Nucleus accumbens (tissue), 56 donors: ENCODE data around the gene ITGB1BP1.
"Not testable (repeated sequence)": the region's sequence is repeated elsewhere in the genome, so short reads cannot be mapped to it uniquely, and the experiment has no call there.

Experiments
- DNase-seq, 56 donors: peaks; one replicate each; lab custom pipeline; 2025; lab: John Stamatoyannopoulos, UW

The ITGB1BP1 gene

DNA sequence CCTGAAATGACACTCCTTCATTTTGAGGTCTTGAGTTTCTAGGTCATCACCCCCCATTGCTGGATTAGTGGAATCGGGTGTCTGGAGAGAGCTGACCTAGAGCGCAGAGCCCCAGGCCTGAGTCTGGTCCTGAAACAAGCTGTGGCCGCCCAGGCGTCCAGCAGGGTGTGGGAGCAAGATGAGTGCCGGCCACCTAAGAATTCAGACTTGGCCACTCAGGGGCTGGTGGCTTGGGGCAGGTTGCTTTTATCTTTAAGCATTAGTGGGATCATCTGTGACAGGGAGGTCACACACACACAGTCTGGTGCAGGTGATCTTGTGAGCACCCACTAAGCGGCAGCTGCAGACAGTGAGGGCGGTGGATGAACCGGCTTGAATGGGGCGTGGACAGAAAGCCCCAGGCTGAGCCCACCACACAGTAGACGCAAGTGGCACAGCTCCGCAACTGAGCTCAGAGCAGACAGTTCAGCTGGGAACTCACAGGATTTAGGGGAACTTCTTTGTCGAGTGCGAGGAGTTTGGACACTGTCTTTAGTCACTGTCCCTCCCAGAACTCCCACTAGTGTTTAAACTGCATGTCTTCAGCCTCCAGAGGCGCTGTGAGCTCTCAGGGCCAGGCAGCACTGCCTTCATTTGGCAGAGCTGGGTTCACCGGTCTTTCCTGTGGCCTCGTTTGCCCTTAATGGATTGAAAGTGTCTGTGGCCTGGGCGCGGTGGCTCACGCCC lies 21.5 kb downstream of the ITGB1BP1 start:
- DNase-seq: no peak

DNA sequence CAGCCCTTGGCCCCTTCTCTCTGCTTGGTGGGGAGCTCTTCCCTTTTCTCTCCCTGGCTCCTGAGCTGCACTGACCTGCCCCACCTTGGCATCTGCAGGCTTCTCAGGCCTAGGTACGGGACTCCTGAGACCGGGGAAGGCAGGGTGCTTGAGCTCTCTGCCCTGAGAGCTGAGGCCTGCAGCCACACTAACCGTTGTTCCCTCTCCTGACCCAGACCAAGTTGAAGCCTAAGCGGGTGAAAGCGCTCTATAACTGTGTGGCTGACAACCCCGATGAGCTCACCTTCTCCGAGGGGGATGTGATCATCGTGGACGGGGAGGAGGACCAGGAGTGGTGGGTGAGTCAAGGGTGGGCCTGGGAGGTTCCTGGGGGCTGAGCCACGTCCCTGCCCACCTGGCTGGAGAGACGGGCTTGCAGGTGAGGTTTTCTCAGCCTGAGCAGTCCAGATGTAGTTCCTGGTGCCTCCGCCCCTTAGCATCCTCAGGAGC lies 22.2 kb downstream of the ITGB1BP1 start:
- DNase-seq: no peak

DNA sequence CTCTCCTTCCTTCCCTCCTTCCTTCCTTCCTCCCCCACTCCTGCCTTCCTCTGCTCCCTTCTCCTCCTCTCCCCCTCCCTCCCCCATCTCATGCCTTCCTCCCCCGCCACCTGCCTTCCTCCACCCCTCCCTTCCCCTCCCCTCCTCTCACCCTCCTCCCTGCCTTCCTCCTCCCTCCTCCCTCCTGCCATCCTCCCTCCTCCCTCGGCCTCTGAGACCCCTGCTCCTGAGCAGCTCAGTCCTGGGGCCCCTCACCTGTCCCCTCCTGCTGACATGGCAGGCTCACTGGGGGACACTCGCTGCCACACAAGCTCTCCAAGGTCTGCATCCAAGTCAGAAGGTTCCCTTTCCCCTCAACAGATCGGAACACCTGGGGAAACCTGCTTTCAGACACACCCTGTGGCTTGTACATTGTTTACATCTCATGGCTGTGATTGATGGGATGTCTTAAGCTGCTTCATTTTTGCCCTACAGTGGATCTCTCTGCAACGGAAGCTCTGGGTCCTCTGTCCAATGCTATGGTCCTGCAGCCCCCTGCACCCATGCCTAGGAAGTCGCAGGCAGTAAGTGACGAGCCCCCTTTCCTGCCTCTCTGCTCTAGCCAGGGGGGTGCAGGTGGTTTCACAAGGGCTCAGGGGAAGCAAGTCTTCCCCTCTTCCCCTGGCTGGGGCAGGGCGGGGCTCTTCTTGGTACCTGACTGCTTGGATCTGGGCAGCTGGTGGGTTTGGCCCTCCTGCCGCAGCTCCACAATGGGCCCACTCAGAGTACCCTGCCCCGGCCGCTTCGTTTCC lies 22.9 kb downstream of the ITGB1BP1 start:
- no peak for DNase-seq

DNA sequence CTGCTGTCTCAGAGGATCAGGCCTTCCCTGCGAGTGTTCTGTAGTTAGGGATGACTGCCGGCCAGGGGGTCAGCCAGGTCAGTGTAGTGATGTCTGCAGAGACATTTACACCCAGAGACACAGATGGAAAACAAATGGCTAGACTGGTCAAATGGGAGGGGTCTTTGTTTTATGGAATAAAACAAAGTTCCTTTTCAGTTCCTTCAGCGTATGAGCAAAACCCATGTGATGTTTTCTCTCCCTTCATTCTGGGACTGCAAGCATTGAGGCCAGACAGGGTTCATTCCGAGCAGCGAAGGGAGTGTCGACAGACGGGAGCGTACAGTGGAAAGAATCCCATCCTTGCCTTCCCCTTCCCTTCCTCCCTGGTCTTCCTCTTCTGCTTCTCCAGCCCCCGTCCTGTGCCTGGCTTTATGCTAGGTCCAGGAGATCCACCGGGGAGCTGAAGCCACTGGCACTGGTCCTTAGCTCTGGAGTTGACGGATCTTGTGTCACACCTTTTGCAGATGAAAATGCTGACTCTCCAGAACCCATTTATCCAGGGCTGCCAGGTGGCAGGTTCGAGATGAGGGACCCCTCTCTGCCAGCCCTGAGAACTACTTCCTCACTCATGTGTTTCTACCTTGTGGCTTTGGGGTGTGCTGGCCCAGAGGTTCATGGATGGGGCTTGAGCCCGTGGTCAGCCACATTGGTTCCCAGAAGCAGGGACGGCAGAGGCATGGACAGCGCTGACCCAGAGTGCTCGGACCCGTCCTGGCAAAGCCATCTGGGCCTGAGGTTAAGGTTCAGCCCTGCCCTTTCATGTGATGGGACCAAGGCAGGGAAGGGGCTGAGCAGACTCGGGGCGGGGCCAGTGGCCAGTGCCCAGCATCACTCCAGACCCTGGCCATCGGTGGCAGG lies 24.2 kb downstream of the ITGB1BP1 start:
- peak in 1 of 56 donors; percentile 34 for DNase-seq

DNA sequence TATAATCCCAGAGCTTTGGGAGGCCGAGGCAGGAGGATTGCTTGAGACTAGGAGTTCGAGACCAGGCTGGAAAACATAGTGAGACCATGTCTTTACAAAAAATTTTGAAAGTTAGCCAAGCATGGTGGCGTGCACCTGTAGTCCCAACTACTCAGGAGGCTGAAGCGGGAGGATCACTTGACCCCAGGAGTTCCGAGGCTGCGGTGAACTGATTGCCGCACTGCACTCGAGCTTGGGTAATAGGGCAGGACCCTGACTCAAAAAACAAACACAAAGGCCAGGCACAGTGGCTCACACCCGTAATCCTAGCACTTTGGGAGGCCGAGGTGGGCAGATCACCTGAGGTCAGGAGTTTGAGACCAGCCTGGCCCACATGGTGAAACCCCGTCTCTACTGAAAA lies 25.1 kb downstream of the ITGB1BP1 start:
- DNase-seq: not testable (repeated sequence)

DNA sequence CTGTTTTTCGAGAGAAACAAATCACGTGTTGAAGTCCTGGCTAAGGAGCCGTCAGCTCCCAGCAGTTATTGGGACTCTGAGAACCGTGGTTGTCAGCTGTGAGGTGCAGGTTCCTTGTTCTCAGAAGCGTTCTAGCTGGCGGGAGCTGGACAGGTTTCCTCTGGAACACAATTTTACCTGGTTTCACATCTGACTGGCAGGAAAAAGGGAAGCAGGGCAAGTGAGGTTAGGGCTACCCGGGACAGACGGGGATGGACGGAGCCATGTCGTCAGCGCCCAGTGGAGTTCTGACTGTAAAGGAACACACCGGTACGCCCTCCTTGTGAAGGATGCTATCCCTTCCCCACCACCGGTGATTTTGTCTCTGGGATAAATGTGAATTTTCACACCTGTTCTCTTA lies 26.1 kb downstream of the ITGB1BP1 start:
- no peak for DNase-seq

DNA sequence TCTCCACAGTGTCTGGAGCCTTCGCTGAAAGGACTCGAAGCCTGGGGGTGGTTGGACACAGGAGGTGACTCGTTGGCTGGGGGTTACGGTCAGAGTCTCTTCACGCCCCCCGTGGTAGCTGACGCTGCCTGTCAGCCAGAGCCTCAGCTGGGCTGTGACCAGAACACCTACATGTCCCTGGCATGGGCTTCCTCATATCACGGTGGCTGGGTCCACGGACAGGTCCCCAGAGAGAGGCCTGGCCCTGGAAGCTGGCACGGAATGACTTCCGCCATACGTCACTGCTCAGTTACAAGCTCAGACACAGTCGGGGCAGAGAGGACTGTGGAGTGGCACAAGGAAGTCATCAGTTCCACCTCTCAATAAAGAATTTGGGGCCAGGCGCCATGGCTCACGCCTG lies 28.5 kb downstream of the ITGB1BP1 start:
- no peak for DNase-seq

DNA sequence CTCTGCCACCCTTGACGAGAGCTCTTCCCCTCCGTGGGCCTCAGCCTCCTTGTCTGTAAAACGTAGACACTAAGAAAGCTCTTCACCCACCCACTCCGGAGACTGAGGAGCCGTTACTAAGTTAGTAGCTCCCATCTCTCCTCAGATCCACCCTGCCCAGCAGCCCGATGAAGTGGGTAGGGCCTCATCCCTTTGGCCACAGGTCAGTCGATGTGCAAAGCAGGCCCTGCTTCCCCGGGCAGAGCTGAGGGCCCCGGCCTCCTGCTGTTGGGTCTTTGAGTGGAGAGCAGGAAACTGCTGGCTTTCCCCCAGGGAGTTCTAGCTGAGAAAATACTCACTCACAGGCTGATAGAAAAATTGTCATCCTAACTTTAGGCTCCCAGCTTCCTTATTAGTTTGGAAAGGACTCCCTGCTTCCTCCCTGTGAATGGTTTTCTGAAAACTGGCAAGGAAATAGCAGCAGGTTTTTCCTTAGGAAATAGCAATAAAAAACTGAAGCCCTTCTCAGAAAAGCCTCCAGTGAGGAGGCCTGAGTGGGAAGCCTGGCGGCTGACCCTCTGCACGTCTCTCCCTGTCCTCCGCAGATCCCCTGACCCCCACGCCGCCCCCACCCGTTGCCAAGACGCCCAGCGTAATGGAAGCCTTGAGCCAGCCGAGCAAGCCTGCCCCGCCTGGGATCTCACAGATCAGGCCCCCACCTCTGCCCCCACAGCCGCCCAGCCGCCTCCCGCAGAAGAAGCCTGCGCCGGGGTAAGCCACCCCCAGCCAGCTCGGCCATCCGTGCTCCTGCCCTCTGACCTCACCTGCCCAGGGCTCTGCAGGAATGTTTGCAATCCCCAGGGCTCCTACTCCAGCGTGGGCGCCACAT lies 30.2 kb downstream of the ITGB1BP1 start:
- no peak for DNase-seq

DNA sequence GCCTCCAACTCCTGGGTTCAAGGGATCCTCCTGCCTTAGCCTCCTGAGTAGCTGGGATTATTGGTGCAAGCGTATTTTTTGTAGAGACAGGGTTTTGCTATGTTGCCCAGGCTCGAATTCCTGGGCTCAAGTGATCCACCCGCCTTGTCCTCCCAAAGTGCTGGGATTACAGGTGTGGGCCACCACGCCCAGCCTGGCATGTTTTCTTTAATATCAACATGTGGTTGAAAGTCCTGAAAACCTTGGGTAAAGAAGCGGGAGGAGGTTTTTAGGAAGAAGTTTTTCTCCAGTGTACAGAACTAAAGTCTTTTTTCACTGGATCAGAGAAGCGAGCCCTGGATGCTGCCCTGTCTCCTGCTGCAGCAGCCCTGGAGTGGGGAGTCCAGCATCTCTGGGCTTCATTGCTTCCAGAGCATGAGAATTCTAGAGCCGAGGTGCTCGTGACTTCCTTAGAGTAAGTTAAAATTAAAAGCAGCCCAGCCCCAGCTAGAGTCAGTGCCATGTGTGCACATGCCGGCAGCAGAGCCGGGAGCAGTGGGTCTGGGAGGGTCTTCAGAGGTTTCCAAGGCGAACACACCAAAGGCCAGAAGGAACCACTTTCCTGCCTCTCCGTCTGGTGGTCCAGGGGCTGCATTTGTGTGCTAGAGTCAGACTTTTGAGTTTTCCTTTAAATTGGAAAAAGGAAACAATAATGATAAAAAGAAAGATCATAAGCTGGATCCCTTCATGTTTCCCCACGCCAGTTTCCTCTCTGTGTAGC lies 31.2 kb downstream of the ITGB1BP1 start:
- no peak for DNase-seq

DNA sequence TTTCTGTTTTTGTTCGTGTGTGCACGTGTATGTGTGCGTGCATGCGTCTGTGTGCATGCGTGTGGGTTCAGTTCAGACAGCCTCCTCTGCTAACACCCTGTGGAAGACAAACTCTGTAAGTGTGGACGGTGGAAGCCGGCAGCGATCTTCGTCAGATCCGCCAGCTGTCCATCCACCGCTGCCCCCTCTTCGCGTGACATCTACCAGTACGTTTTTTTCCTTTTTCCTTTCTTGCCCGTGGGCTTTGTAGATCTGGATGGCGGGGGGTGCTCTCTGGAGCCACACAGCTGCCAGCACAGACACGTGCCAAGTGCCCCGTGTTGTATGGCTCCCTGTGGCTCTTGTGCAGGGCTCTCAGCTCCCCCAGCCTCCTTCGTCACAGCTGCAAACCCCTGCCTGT lies 32.3 kb downstream of the ITGB1BP1 start:
- no peak for DNase-seq

DNA sequence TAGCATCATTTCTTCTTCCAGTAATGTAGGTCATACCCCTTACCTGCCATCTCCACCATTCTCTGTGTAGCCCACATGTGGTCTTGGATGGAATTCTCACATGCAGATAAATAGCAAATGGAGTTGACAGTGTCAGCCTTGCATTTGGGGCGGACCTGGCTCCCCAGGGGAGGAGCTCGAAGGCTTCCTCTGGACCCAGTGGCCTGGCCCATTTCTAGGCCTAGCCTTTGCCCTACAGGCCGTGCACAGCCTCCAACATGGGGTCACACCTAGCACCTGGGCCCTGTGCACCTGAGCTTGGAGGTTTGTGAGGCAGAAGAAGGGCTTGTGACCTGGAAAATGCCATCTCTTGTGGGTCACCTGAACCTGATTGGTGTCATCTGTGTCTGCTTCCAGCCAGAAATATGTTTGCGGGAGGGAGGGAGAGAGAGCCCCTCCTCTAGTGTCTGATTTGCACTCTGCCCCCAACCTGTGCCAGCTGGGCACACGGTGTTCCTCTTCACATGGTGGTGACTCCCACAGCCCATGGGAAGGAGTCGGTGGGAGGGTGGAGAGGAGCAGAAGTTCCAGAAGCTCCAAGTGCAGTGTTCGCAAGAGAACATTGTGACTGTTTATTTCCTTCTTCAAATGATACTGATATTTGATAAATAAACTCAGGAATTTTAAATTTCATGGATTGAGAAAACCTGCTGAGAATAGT lies 33.0 kb downstream of the ITGB1BP1 start:
- peak in 3 of 56 donors; percentile 16 to 33 (median 18) for DNase-seq

DNA sequence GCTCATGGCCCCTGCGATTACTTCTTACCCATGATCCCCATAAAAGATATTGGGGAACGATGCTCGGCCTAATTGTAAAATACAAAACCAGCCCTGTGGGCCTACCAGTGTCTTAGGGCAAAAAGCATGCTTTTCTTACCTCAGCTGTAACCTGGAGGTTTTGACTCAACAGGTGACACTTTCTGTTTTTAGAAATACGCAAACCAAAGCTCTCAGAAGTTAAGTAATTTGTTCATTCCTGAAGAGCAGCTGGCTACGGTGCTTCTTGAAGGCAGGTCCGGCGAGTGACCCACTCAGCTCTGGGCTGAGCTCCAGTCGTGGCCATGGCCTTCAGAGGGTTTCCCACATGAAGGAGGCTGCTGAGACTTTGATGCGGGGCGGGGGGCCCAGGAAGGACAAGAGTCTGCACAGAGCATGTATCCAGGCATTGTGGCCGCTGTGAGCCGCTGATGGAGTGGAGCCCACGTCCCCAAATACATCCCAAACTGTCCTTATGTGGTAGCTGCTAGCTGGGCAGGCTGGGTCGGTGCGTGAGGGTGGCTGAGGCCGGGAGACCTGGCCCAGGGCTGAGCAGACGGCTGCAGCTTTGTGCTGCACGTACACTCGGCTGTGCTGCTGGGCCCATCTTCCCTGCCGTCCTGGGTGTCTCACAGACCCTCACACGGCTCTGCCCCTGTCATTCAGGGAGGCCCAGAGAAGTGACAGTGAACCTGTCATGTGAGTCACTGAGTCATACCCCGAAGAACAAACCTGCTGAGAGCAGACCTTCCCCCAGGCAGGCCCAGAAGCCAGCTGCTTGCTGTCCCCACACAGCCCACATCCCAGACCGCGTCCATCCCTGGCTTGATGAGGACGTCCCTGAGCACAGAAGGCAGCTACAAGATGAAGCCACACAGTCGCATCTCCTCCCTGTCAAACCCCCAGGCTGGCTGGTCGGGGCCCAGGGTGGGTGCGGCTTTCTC lies 34.1 kb downstream of the ITGB1BP1 start:
- DNase-seq: peak in 1 of 56 donors; percentile 22

DNA sequence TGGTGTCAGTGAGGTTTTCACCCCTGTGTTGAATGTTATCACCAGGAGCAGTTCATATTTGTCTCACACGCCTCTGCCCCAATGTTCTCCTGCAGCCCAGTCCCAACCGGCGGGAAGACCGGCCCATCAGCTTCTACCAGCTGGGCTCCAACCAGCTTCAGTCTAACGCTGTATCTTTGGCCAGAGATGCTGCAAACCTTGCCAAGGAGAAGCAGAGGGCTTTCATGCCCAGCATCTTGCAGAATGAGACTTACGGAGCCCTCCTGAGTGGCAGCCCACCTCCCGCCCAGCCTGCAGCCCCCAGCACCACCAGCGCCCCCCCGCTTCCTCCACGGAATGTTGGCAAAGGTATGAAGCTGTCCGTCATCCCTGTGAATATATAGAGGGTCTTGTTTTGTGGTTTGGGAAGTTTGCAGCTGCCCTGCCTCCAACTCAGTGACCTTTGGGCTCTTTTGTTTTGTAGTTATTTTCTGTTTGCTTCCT lies 35.1 kb downstream of the ITGB1BP1 start:
- no peak for DNase-seq

DNA sequence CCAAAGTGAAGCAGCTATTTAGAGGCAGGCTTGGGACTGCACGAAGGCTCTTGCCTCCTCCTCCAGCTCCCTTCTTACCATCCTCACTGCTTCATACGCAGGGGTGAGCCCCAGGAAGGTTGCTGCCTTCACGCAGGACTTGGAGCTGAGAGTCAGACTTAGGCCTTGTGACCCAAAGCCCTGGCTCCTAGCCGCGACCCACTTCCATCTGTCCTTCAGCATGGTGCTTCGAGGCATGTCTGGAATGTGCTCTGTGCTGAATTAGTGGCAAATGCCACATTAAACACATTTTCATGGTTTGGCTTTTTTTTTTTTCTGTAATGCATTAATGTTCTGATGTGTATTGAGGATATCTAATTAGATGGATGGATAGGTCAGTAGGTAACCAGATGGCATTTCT lies 37.5 kb downstream of the ITGB1BP1 start:
- no peak for DNase-seq

DNA sequence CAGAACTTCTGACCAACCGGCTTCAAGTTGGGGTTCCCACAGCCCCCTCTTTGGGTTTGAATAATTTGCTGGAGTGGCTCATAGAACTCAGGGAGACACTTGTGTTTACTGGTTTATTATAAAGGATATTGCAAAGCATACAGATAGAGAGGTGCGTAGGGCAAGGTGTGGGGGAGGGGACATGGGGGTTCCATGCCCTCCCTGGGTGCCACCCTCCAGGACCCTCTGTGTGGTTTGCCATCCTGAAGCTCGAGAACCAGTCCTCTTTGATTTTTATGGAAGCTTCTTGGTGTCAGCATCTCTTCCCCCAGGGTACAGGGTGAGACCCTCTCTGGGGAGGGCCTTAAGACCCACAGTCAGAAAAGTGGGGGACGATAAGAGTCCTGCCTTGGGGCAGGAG lies 38.8 kb downstream of the ITGB1BP1 start:
- DNase-seq: no peak

DNA sequence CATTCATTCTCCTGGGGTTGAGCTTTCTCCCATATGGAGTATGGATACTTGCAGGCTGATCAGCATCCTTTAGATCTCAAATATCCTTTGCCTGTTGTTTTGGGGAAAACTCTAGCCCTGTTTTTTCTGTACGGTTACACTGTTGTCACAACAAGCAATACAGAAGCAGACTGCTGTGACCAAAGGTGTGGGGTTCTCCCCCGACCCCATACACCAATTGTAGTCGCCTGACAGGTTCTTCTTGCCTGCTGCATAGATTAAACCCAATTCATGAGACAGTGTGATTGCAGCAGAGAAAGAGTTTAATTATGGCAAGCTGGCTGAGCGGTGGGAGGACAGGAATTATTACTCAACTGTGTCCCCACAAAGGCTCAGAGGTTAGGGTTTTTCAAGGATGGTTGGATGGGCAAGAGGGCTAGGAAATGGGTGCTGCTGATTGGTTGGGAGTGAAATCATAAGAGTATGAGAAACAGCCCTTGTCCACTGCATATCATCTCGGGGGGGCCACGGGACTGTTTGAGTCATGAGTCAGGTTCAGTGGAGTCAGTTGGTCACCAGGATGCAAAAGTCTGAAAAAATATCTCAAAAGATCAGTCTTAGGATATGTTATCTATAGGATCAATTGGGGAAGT lies 40.6 kb downstream of the ITGB1BP1 start:
- DNase-seq: no peak
